HCT116 (cell line): ENCODE measurements around the gene AGBL1.

ENCODE experiments used
- CTCF ChIP-seq, 3 experiments: fragments of 200-600 bp in 1 of 3; sonication (generic) in 1 of 3; IDR thresholded peaks in 2 of 3; conservative IDR thresholded peaks in 1 of 3; 2 replicates each; pipeline ENCODE4 v1.5.1; 2012 to 2017; ENCODE audit warnings: low read depth in 2 of 3, low read length in 2 of 3, antibody characterized with exemption in 1 of 3, borderline replicate concordance in 1 of 3, control low read depth in 1 of 3, mild to moderate bottlenecking in 1 of 3, mixed read lengths in 1 of 3, mixed run types in 1 of 3, moderate library complexity in 1 of 3; ENCODE audit not compliant: insufficient read depth in 1 of 3
- EZH2 ChIP-seq: fragments of 200-600 bp; sonication (generic); IDR thresholded peaks from 2 replicates; pipeline ENCODE4 v1.6.1; 2017; ENCODE audit warnings: antibody characterized with exemption, mixed run types
- EZH2phosphoT487 ChIP-seq: fragments of 200-600 bp; IDR thresholded peaks from 2 replicates; pipeline ENCODE4 v1.6.1; 2018; ENCODE audit warnings: antibody characterized with exemption, borderline replicate concordance
- MAX ChIP-seq: IDR thresholded peaks from 2 replicates; pipeline ENCODE4 v1.6.1; 2012
- POLR2A ChIP-seq: IDR thresholded peaks from 2 replicates; pipeline ENCODE4 v1.7.0; 2011; ENCODE audit warnings: borderline replicate concordance; ENCODE audit not compliant: insufficient read depth, insufficient read length; ENCODE audit errors: extremely low read depth
- POLR2AphosphoS5 ChIP-seq: IDR thresholded peaks from 2 replicates; pipeline ENCODE4 v1.6.1; 2011; ENCODE audit warnings: mild to moderate bottlenecking, low read depth, low read length, moderate library complexity
- RAD21 ChIP-seq: IDR thresholded peaks from 2 replicates; pipeline ENCODE4 v1.6.1; 2012; ENCODE audit warnings: low read depth, mild to moderate bottlenecking
- SRF ChIP-seq: IDR thresholded peaks from 2 replicates; pipeline ENCODE4 v1.6.1; 2012; ENCODE audit warnings: low read depth
- YY1 ChIP-seq: IDR thresholded peaks from 2 replicates; pipeline ENCODE4 v1.6.1; 2011; ENCODE audit warnings: low read length, low read depth, moderate library complexity, mild to moderate bottlenecking; ENCODE audit not compliant: insufficient replicate concordance; ENCODE audit errors: extremely low read depth
- ZBTB33 ChIP-seq: IDR thresholded peaks from 2 replicates; pipeline ENCODE4 v1.6.1; 2011; ENCODE audit warnings: mild to moderate bottlenecking, low read length, moderate library complexity; ENCODE audit not compliant: insufficient replicate concordance; ENCODE audit errors: extremely low read depth

GRCh38 chr15:86125775-86126174 lies 46.1 kb downstream of the AGBL1 start:
- TF ChIP-seq RAD21 (no peak), POLR2AphosphoS5 (no peak), CTCF (IDR thresholded peaks at IDR 0.05 in 2 of 3, conservative IDR thresholded peaks at IDR 0.05 in 1 of 3; ENCODE audit: borderline replicate concordance in 1 of 3, insufficient read depth in 1 of 3, low read depth in 2 of 3, low read length in 2 of 3) (no peak), EZH2phosphoT487 (no peak), YY1 (no peak), ZBTB33 (no peak), SRF (no peak), POLR2A (no peak), MAX (no peak), EZH2 (no peak)
